Stimulated activated CD4-positive, alpha-beta T cell treated with anti-CD3 and anti-CD28 coated beads, TNF-alpha, amount 100 ng/mL, for 1 hour (primary cell): ENCODE results near the gene OPCML.

Experiments
- DNase-seq, 3 donors: peaks; one replicate each; pipeline ENCODE4 v3.0.0-alpha.2; 2020; ENCODE audit warnings: low read depth in 3 of 3, low spot score in 1 of 3

The OPCML gene

DNA sequence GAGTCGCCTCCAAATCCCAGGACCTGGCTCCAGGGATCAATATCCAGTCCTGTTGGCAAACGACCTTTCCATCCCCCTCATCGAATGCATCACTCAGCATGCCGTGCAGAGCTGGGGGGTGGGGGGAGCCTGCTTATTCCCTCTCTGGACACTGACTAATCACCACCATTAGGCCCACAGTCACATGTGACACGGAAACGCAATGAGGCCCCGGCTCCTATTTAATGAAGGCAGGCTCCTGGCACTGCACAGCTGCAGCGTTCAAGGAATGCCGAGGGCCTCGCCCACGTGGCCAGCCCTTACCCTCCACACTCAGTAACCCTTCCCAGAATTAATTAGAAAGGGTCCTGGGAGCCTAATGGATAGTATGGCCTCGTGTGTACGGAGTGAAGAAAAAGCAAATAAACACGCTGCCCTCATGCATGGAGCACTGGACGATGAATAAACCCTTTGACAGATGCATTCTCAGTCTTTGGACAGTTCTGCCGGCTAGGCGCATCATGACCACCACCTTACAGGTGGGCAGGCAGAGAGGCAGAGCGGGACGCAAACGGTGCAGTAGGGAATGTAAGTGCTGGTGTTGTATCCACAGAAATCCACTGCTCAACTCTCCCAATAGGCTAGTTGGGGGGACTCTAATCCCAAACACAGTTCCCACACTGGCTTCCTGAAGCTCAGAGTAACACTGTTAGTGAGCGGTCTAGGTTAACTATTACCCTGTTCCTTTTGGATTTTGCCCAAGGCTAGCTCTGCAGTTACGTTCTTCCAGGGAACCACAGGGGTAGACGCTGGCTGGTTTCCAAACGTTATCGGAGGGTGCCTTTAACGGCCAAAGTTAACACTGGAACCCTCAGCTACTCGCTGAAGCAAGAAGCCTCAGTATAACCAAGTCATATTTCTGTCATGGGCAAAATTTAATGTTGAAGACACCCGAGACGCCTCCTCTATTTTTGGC lies 490.1 kb downstream of the OPCML start:
- DNase-seq = no peak

- DNase-seq = no peak
Observed at GRCh38 chr11:133041181-133041580, 491.1 kb downstream of the OPCML start.

GRCh38 chr11:133040289-133040900 lies 491.9 kb downstream of the OPCML start:
- DNase-seq = no peak

DNA sequence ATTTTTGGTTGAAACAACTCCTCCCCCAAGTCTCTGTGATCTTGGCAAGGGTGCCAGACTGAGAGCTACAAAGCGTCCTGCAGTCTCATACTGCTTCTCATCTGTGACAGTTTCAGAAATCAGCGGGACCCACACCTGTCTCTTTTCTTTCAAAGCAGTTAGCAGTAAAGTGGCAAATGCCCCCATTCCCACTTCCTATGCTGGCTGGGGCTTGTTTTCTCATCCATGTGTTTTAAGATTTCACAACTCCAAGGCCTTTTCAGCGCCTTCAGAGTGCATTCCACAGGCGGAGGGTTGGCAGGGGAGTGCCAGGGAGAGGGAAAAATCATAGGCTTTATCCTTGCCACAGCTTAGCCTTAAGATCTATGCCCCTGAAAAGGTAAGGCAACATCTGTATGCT lies 493.5 kb downstream of the OPCML start:
- DNase-seq = no peak

GRCh38 chr11:133034929-133035328 lies 497.4 kb downstream of the OPCML start:
- DNase-seq = no peak

GRCh38 chr11:133029107-133029506 lies 503.2 kb downstream of the OPCML start:
- DNase-seq = no peak

GRCh38 chr11:133026952-133027351 lies 505.3 kb downstream of the OPCML start:
- no peak for DNase-seq

DNA sequence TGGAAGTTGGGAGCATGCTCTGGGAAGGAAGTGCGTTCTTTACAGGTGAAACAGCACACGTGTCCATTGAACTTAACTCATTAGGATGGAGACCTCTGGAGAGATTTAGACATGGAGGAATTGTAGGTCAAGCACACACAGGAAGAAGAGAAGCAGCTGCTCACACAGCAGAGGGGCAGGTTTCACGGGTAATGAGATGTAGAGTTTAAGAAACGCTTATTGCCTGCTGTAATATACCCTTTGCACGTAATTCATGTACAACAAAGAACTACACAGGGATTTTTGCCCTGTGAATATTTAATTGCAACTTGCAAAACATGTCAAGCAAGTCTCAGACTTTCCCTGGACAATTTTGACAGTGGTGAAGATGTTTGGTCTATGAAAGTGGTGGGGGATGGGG lies 508.0 kb downstream of the OPCML start:
- DNase-seq = no peak

DNA sequence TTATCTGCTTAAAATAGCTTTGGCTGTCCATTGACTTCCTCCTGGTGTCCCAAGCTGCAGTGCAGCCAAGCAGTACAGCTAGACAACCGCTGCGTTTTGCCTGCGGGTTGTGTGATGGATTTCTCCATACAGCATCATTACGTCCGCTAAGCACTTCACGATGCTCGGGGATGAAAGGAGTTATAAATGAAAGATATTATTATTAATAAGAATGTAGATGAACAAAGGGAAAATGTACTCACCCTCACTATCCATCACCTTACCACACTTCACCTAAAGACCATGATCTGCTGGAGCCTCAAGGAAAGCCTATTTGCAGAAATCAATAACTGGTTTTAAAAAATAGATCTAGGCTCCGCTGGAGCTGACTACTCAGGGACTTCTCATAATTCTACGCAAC lies 509.1 kb downstream of the OPCML start:
- no peak for DNase-seq

- no peak for DNase-seq
Observed at GRCh38 chr11:133021553-133021952, 510.7 kb downstream of the OPCML start.

GRCh38 chr11:133020372-133020714 lies 512.0 kb downstream of the OPCML start:
- no peak for DNase-seq

GRCh38 chr11:133019545-133020371 lies 512.5 kb downstream of the OPCML start:
- DNase-seq = no peak

DNA sequence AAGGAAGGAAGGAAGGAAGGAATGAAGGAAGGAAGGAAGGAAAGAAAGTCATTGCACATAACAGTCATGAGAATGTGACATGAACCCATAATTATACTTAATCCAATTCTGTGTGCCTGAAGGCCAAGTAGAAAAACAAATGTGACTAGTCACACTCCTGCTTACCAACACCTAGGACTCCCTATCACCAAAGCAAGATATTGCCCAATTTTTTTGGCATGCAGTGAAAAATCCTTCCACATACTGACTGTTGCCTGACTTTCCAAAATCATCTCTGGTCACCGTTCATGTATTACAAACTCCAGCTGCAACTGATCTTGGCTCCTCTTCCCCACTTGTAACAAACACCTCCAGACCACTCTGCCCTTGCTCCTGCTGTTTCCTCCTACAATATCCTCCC lies 516.8 kb downstream of the OPCML start:
- DNase-seq = no peak

GRCh38 chr11:133014337-133014736 lies 518.0 kb downstream of the OPCML start:
- DNase-seq = no peak

- no peak for DNase-seq
Observed at GRCh38 chr11:133012803-133013202, 519.5 kb downstream of the OPCML start.

- DNase-seq = no peak
Observed at GRCh38 chr11:133011604-133012003, 520.7 kb downstream of the OPCML start.

GRCh38 chr11:133007027-133007584 lies 525.2 kb downstream of the OPCML start:
- no peak for DNase-seq

DNA sequence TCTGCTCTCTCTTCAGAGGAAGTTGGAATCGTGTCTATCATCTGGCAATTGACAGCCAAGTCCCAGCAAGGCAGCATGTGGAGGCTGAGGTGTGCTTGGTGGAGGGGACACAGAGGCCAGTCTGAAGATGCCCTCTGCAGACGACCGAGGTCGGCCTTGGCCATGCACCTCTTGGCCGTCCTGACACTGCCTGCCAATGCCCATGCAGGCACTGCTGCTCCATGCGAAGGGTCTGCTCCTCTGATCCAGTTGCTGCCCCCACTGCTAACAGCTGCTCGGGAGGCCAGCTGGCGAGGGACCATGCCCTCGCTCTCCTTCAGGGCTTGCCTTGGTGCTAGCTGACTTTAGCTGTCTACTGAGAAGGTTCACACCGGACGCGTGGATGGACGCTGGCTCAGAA lies 527.9 kb downstream of the OPCML start:
- no peak for DNase-seq

DNA sequence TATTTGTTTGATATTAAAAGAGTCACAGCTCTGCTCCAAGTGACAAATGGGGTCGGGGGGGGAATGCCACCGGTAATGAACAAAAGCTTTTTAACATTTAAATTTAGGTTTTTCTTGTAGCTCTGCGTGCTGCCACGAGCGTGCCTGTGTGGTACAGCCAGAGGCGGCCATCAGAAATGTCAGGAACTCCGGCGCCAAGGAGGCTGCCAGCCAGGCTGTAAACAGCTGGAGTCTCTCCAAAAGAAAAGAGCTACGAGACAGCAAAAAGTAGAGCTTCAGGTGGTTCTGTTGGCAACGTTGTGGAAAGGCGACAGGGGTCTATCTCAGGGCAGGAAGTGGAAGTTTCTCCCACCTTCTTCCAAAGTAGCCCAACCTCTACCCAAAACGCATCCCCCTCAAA lies 532.8 kb downstream of the OPCML start:
- DNase-seq = no peak

DNA sequence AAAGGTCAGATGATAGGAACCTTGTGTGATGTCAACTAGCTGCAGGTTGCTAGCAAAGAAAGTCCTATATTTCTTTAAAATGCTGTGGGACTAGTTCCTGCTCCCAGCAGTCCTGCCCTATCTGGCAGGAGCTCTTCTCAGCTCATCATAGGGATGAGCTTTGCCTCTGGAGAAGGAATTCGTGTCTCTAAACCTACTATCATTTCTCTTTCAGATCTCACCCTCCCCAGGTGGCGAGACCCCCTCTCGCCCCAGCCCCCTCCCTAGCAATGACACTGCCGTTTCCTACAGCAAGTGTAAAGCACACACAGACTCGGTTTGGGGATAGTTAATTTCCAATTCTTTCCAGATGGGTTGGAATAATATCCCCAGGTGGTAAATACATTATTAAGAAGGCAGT lies 533.3 kb downstream of the OPCML start:
- no peak for DNase-seq

DNA sequence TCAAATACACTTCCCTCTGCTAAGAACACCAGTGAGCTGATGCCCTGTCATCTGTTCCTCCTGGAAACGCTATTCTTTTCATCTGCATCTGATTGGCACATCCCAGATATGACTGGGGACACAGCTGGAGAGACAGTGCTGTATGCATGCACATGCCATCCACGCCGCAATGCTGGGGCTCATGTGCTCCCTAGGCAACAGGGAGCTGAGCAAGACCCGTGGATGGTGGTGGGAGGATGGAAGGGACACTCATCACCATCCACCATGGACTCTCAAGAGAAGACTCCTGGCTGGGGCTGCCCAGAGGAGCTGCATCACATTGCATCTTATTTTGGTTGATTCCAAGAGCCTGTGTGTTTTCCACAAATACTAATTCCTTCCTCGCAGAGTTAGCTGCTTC lies 534.9 kb downstream of the OPCML start:
- DNase-seq = no peak

DNA sequence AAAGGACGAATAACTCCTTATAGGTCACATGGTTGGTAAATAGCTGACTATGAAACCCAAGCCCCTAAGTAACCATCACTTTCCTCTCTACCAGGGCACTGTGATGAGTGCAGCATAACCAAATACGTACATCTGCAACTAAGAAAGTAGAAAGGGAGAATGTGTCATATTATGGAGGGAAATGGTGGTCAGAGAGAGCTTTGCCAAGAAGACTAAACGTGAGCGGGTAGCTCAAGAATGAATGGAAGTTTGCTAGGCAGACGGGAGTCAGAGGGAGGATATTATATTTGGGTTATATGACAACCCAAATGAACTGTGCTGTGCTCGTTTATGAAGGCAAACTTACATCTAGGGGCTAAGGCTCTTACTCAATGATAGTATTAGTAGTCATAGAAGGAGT lies 537.3 kb downstream of the OPCML start:
- DNase-seq = no peak
